Measurements from ENCODE around the gene PGAP2.
"Not testable (repeated sequence)": the region's sequence is repeated elsewhere in the genome, so short reads cannot be mapped to it uniquely, and the experiment has no call there.

DNA sequence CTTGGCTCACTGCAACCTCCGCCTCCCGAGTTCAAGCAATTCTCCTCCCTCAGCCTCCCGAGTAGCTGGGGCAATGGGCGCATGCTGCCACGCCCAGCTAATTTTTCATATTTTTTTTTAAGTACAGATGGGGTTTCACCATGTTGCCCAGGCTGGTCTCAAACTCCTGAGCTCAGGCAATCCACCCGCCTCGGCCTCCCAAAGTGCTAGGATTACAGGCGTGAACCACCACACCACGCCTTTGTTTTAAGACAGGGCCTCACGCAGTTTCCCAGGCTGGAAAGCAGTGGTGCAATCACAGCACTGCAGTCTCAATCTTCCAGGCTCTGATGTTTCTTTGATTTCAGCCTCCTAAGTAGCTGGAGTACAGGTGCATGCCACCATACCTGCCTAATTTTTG is 14.0 kb upstream of the PGAP2 start:
- TF ChIP-seq, protein P1, sequence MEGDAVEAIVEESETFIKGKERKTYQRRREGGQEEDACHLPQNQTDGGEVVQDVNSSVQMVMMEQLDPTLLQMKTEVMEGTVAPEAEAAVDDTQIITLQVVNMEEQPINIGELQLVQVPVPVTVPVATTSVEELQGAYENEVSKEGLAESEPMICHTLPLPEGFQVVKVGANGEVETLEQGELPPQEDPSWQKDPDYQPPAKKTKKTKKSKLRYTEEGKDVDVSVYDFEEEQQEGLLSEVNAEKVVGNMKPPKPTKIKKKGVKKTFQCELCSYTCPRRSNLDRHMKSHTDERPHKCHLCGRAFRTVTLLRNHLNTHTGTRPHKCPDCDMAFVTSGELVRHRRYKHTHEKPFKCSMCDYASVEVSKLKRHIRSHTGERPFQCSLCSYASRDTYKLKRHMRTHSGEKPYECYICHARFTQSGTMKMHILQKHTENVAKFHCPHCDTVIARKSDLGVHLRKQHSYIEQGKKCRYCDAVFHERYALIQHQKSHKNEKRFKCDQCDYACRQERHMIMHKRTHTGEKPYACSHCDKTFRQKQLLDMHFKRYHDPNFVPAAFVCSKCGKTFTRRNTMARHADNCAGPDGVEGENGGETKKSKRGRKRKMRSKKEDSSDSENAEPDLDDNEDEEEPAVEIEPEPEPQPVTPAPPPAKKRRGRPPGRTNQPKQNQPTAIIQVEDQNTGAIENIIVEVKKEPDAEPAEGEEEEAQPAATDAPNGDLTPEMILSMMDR (IDR thresholded peaks at IDR 0.05), result not testable (repeated sequence)
- not testable (repeated sequence) for TF ChIP-seq EZH2 (IDR thresholded peaks at IDR 0.05)

All from neural progenitor cell (in vitro differentiated cells).